HG03469 (cell line): Measurements from ENCODE around the gene TMEM63B.
"Not testable (repeated sequence)": the region's sequence is repeated elsewhere in the genome, so short reads cannot be mapped to it uniquely, and the experiment has no call there.

Experiments used
- ATAC-seq: cut with Tn5 transposase; IDR thresholded peaks from one replicate; pipeline ENCODE4 v1.9.1; 2021; ENCODE audit warnings: mild to moderate bottlenecking, moderate library complexity, moderate number of reproducible peaks; ENCODE audit not compliant: unreplicated experiment

Gene TMEM63B

GRCh38 chr6:44189257-44189656 is 61.9 kb downstream of the TMEM63B start:
- ATAC-seq: no peak

- no peak for ATAC-seq
Measured at GRCh38 chr6:44190715-44191114, 63.4 kb downstream of the TMEM63B start.

GRCh38 chr6:44192428-44193041 is 65.2 kb downstream of the TMEM63B start:
- ATAC-seq: no peak

GRCh38 chr6:44193307-44193910 is 66.1 kb downstream of the TMEM63B start:
- ATAC-seq: no peak

DNA sequence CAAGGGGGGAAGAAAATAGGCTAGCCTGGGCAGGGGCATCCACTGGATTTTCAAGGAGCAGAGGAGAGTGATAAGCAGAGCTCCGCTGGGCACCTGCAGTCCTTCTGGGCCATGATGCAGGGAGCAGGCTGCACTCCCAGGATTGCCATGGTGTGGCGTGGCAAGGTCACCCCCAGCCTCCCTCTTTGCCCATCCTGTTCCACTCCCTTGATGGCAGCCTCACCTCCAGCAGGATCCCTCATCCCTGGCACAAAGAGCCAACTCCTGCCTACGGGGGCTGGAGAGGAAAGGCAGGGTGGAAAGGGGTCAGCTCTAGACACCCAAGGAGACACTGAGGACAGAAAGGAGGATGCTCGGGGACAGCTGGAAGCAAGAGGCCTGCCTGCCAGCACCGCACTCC is 67.0 kb downstream of the TMEM63B start:
- ATAC-seq: no peak

- ATAC-seq: not testable (repeated sequence)
Measured at GRCh38 chr6:44196351-44196750, 69.0 kb downstream of the TMEM63B start.

DNA sequence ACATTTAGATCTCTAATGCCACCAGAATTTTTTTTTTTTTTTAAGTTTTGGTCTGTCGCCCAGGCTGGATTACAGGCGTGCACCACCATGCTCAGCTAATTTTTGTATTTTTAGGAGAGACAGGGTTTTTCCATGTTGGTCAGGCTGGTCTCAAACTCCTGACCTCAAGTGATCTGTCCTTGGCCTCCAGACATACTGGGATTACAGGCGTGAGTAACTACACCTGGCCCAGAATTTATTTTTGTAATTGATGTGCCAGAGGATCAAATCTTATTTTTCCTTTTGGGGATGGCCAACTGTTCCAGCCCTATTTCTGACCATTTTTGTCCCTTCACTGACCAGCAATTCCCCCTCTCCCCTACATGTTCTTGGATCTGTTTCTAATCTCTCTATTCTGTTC is 71.3 kb downstream of the TMEM63B start:
- ATAC-seq: no peak

- ATAC-seq: no peak
Measured at GRCh38 chr6:44199883-44200282, 72.5 kb downstream of the TMEM63B start.

DNA sequence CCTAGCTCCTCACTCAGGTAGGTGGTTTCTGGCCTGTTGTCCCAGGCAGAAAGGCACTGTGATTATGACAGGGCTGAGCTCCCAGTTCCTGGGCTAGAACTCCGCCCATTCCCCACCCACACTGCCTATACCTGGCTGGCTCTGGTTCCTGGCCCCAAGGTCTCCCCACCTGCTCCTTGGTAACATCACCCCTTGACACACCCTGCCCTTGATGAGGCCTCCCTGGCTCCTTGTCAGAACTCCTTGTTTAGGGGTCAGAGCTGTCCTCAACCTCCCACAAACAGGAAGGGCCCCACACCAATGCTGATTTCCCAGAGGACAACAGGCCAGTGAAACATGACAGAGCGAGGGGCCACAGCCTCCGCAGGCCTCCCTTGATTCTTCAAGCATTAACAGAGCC is 73.8 kb downstream of the TMEM63B start:
- no peak for ATAC-seq

DNA sequence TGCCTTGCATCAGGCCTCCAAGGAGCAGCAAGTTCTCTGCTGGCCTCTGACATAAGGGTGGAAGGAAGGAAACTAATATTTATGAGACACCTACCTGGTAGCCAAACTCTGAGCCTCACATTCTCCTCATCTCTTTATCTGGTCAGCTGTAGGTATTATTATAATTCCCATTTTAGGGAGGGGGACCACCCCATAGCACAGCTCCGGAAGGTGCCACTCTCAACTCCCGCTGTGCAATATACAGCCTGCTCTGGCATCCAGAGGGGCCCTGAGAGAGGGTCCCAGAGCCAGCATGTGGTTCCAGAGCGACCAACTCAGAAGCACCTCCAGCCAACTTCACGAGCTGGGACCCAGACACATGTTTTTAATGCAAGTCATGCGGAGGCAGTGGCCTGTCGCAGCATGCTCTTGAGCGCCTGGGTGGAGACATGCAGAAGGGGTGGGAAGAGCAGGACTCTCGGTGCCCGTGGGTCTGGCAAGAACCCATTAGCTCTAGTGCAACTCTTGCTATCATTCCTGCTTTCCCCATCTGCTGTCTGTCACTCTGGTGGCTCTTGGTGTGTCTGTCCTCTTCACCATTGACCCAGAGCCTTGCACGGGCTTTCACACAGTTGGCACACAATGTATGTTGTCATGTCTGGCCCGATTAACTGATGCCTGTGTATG is 74.4 kb downstream of the TMEM63B start:
- no peak for ATAC-seq

GRCh38 chr6:44202332-44202971 is 75.1 kb downstream of the TMEM63B start:
- no peak for ATAC-seq

GRCh38 chr6:44202972-44203750 is 75.8 kb downstream of the TMEM63B start:
- ATAC-seq: no peak

GRCh38 chr6:44203955-44204354 is 76.6 kb downstream of the TMEM63B start:
- ATAC-seq: no peak
